HG03135 (cell line): ENCODE data around the gene ATP1A2.
"Not testable (repeated sequence)": the region's sequence is repeated elsewhere in the genome, so short reads cannot be mapped to it uniquely, and the experiment has no call there.

Experiments
- ATAC-seq: cut with Tn5 transposase; IDR thresholded peaks from one replicate; pipeline ENCODE4 v1.9.1; 2021; ENCODE audit warnings: mild to moderate bottlenecking, moderate library complexity; ENCODE audit not compliant: unreplicated experiment

ATP1A2 gene

GRCh38 chr1:160122978-160123495 is 7.5 kb downstream of the ATP1A2 start:
- no peak for ATAC-seq

- no peak for ATAC-seq
Measured at GRCh38 chr1:160123726-160124125, 8.2 kb downstream of the ATP1A2 start.

- ATAC-seq: no peak
Measured at GRCh38 chr1:160124705-160125478, 9.3 kb downstream of the ATP1A2 start.

- ATAC-seq: no peak
Measured at GRCh38 chr1:160125746-160126145, 10.2 kb downstream of the ATP1A2 start.

GRCh38 chr1:160126342-160126741 is 10.8 kb downstream of the ATP1A2 start:
- not testable (repeated sequence) for ATAC-seq

GRCh38 chr1:160127381-160127780 is 11.8 kb downstream of the ATP1A2 start:
- ATAC-seq: no peak

GRCh38 chr1:160127865-160128523 is 12.4 kb downstream of the ATP1A2 start:
- no peak for ATAC-seq

GRCh38 chr1:160128636-160129035 is 13.1 kb downstream of the ATP1A2 start:
- ATAC-seq: no peak

GRCh38 chr1:160129046-160129445 is 13.5 kb downstream of the ATP1A2 start:
- no peak for ATAC-seq

GRCh38 chr1:160129558-160129957 is 14.0 kb downstream of the ATP1A2 start:
- no peak for ATAC-seq

GRCh38 chr1:160129966-160130365 is 14.4 kb downstream of the ATP1A2 start:
- ATAC-seq: no peak

- ATAC-seq: no peak
Measured at GRCh38 chr1:160130486-160130885, 14.9 kb downstream of the ATP1A2 start.

- no peak for ATAC-seq
Measured at GRCh38 chr1:160130939-160131338, 15.4 kb downstream of the ATP1A2 start.

- no peak for ATAC-seq
Measured at GRCh38 chr1:160131803-160132565, 16.4 kb downstream of the ATP1A2 start.

GRCh38 chr1:160133990-160134770 is 18.6 kb downstream of the ATP1A2 start:
- no peak for ATAC-seq

- ATAC-seq: no peak
Measured at GRCh38 chr1:160134791-160135572, 19.4 kb downstream of the ATP1A2 start.

- no peak for ATAC-seq
Measured at GRCh38 chr1:160136121-160136925, 20.8 kb downstream of the ATP1A2 start.

GRCh38 chr1:160136926-160137200 is 21.3 kb downstream of the ATP1A2 start:
- ATAC-seq: no peak

- ATAC-seq: no peak
Measured at GRCh38 chr1:160137216-160137862, 21.8 kb downstream of the ATP1A2 start.
